K562 (cell line): ENCODE data around the gene ATXN7L2. TPM values are rescaled to one million over a fixed set of nuclear protein-coding genes. Genes with fewer than 3 reads are reported as not detected.

ENCODE experiments used
- ATAC-seq: fragments of 200-7000 bp; cut with Tn5 transposase; 3 replicates; pipeline ENCODE4 v1.9.1; 2020; ENCODE audit warnings: moderate library complexity
- BruUV-seq: library from RNA; stranded (reverse); fragments of 400-500 nt; replicated peaks from 2 replicates; lab custom pipeline; 2021; lab: Mats Ljungman, UMichigan
- CTCF ChIA-PET: fragments of 300-600 bp; formaldehyde crosslinking; extraction: SDS; loops from one replicate; lab custom pipeline; 2021; ENCODE audit warnings: low intra/inter-chr PET ratio; lab: Yijun Ruan, JAX
- POLR2A ChIA-PET: fragments of 300-600, 350-650 bp; sonication (Branson Sonifier 250); formaldehyde crosslinking; extraction: SDS; loops from one replicate; lab custom pipeline; 2021; ENCODE audit warnings: antibody characterized with exemption, inconsistent platforms; lab: Yijun Ruan, JAX
- DNase-seq, 4 experiments: peaks; one replicate each; pipeline versions ENCODE4 v3.0.0 to v3.0.0-alpha.2; 2011 to 2018; ENCODE audit warnings: low spot score in 3 of 4, mixed read lengths in 3 of 4; ENCODE audit errors: extremely low read depth in 1 of 4
- FAIRE-seq: peaks from 2 replicates; lab custom pipeline; 2011; peaks lifted over from hg19 to GRCh38; lab: Jason Lieb, UNC
- H2AFZ ChIP-seq: 2 replicates; pipeline ENCODE4 v1.6.0; 2011; ENCODE audit warnings: low read depth, low read length, control low read depth, inconsistent platforms
- H3K27ac ChIP-seq: fragments of 200-600 bp; 3 replicates; pipeline ENCODE4 v1.8.0; 2011; ENCODE audit warnings: low read depth, mild to moderate bottlenecking, control low read depth, inconsistent platforms, low read length, moderate library complexity, mixed read lengths; ENCODE audit errors: extremely low read depth
- H3K27me3 ChIP-seq, 2 experiments: fragments of 300-600 bp in 1 of 2; 2 replicates in 1 of 2; 3 replicates in 1 of 2; pipeline versions ENCODE4 v1.6.0 to v1.8.0; 2011; ENCODE audit warnings: inconsistent platforms in 2 of 2, low read length in 2 of 2, mild to moderate bottlenecking in 1 of 2, mixed read lengths in 1 of 2, moderate library complexity in 1 of 2; ENCODE audit not compliant: control insufficient read depth in 2 of 2, insufficient read depth in 2 of 2
- H3K36me3 ChIP-seq: fragments of 300-600 bp; 3 replicates; pipeline ENCODE4 v1.8.0; 2011; ENCODE audit warnings: mild to moderate bottlenecking, low read length, inconsistent platforms; ENCODE audit not compliant: control insufficient read depth, insufficient read depth
- H3K4me1 ChIP-seq, 2 experiments: fragments of 200-600 bp in 1 of 2; replicated peaks in 1 of 2; 2 replicates in 1 of 2; 3 replicates in 1 of 2; pipeline versions ENCODE4 v1.5.1 to v1.8.0; 2011; ENCODE audit warnings: inconsistent platforms in 2 of 2, low read length in 2 of 2, mild to moderate bottlenecking in 1 of 2, mixed read lengths in 1 of 2, moderate library complexity in 1 of 2; ENCODE audit not compliant: control insufficient read depth in 2 of 2, insufficient read depth in 2 of 2
- H3K4me2 ChIP-seq: 2 replicates; pipeline ENCODE4 v1.6.1; 2011; ENCODE audit warnings: low read length, control low read depth, inconsistent platforms, mixed read lengths; ENCODE audit not compliant: insufficient read depth
- H3K4me3 ChIP-seq: fragments of 200-600 bp; sonication (generic), shearing (Covaris generic); 2 replicates; pipeline ENCODE4 v1.5.1; 2016; ENCODE audit warnings: control low read depth, inconsistent platforms
- H3K79me2 ChIP-seq: fragments of 200-600 bp; 3 replicates; pipeline ENCODE4 v1.8.0; 2011; ENCODE audit warnings: low read length, inconsistent platforms; ENCODE audit not compliant: control insufficient read depth, insufficient read depth
- H3K9ac ChIP-seq, 2 experiments: 2 replicates each; pipeline versions ENCODE4 v1.6.0 to v1.6.1; 2011; ENCODE audit warnings: low read depth in 2 of 2, low read length in 2 of 2, control low read depth in 1 of 2, inconsistent platforms in 1 of 2, mild to moderate bottlenecking in 1 of 2, mixed read lengths in 1 of 2; ENCODE audit not compliant: insufficient read depth in 1 of 2
- H3K9me1 ChIP-seq: one replicate; pipeline ENCODE4 v1.6.0; 2011; ENCODE audit warnings: inconsistent platforms, mild to moderate bottlenecking, low read length, moderate library complexity; ENCODE audit not compliant: control insufficient read depth, insufficient read depth
- H3K9me3 ChIP-seq: replicated peaks from 2 replicates; pipeline ENCODE4 v1.5.1; 2011; ENCODE audit warnings: low read depth, low read length, inconsistent platforms; ENCODE audit not compliant: control insufficient read depth, insufficient read depth
- H4K20me1 ChIP-seq: replicated peaks from 2 replicates; pipeline ENCODE4 v1.6.1; 2011; ENCODE audit warnings: low read length, inconsistent platforms, mixed read lengths; ENCODE audit not compliant: control insufficient read depth, insufficient read depth
- FOS ChIP-seq: IDR thresholded peaks from 3 replicates; pipeline ENCODE4 v1.6.1; 2011; ENCODE audit not compliant: insufficient read length; ENCODE audit errors: extremely low read depth
- GABPA ChIP-seq: fragments of 200-800 bp; sonication (Bioruptor generic); conservative IDR thresholded peaks from 2 replicates; pipeline ENCODE4 v1.6.1; 2016; ENCODE audit warnings: low read depth, missing genetic modification characterization, missing compliant biosample characterization
- HDAC6 ChIP-seq: IDR thresholded peaks from 2 replicates; pipeline ENCODE4 v1.6.1; 2012; ENCODE audit warnings: low read depth, mild to moderate bottlenecking, control low read depth, inconsistent platforms, low read length, moderate library complexity
- MED1 ChIP-seq: sonication (generic); formaldehyde crosslinking; IDR thresholded peaks from 2 replicates; pipeline ENCODE4 v1.8.1; 2023; ENCODE audit warnings: missing genetic modification reagents, borderline replicate concordance
- NBN ChIP-seq: fragments of 450-650 bp; IDR thresholded peaks from 2 replicates; pipeline ENCODE4 v1.6.1; 2016; ENCODE audit warnings: low read depth, mild to moderate bottlenecking
- PATZ1 ChIP-seq: fragments of 250-450 bp; sonication (Bioruptor Pico); IDR thresholded peaks from 2 replicates; pipeline ENCODE4 v1.5.0; 2020; ENCODE audit warnings: mild to moderate bottlenecking, borderline replicate concordance
- PHB ChIP-seq: fragments of 250-450 bp; sonication (Bioruptor Pico); IDR thresholded peaks from 2 replicates; pipeline ENCODE4 v1.5.0; 2021
- PHTF2 ChIP-seq: fragments of 250-450 bp; sonication (Bioruptor Pico); IDR thresholded peaks from 2 replicates; pipeline ENCODE4 v1.5.0; 2021; ENCODE audit warnings: mild to moderate bottlenecking
- SMAD1 ChIP-seq: fragments of 150-350 bp; IDR thresholded peaks from 2 replicates; pipeline ENCODE4 v1.6.1; 2014; ENCODE audit warnings: low read length, low read depth; ENCODE audit not compliant: partially characterized antibody
- WHSC1 ChIP-seq: IDR thresholded peaks from one replicate; pipeline ENCODE4 v1.6.1; 2012; ENCODE audit warnings: low read length, control low read depth, inconsistent platforms
- ZNF589 ChIP-seq: fragments of 200-800 bp; sonication (Bioruptor generic); IDR thresholded peaks from 2 replicates; pipeline ENCODE4 v1.6.1; 2016; ENCODE audit warnings: low read depth, missing genetic modification characterization, missing compliant biosample characterization
- WGBS: fragments of 100-300 bp; shearing (Covaris generic); methylation state at CpG from one replicate; pipeline ENCODE4 v1.1.6; 2016; ENCODE audit warnings: low coverage, mixed read lengths; ENCODE audit not compliant: insufficient coverage; ENCODE audit errors: missing lambda C conversion rate; 5-methylcytosine and 5-hydroxymethylcytosine counted together
- in situ Hi-C: fragments of 300-500 bp; cut with MboI; formaldehyde crosslinking; loops from 4 replicates; pipeline ENCODE4 v1.15.0; 2018; ENCODE audit warnings: inconsistent platforms, mixed read lengths
- intact Hi-C: fragments of 100-400 bp; cut with micrococcal nuclease; formaldehyde crosslinking; loops from 2 replicates; pipeline ENCODE4 v1.14.2; 2022
- polyA plus RNA-seq, 8 experiments: library from polyadenylated mRNA; depleted of rRNA in 4 of 8; stranded (reverse) in 5 of 8; unstranded in 3 of 8; fragments of >200 nt; fragmentation: Nextera tagmentation in 2 of 8; fragmentation: Illumina TruSeq in 1 of 8; extraction: Ambion mirVana in 2 of 8; extraction: Trizol in 1 of 8; gene quantifications; 2 replicates each; pipeline versions ENCODE4 v1.2.1 to v1.2.3, GENCODE V29; 2011 to 2014; ENCODE audit warnings: inconsistent platforms in 1 of 8, missing spikeins in 1 of 8
- total RNA-seq, 7 experiments: library from RNA; depleted of rRNA in 6 of 7; stranded (reverse); fragments of >200 nt in 6 of 7; fragmentation: Illumina TruSeq in 2 of 7; extraction: Trizol in 2 of 7; gene quantifications; 2 replicates each; pipeline versions ENCODE4 v1.2.1 to v1.2.3, GENCODE V29; 2011 to 2021; ENCODE audit warnings: low replicate concordance in 1 of 7
- TF ChIP-seq, protein P1 (sequence below): fragments of 250-450 bp; sonication (Bioruptor Pico); IDR thresholded peaks from 2 replicates; pipeline ENCODE4 v1.8.0; 2022; ENCODE audit warnings: inconsistent platforms

ATXN7L2 gene
- total and polyA plus RNA-seq, 9 of the 15 experiments (the other 6 are each of a cell fraction or from before 2014, with no cell fraction given) = 0.21 to 10.4 (median 5.8) TPM

DNA sequence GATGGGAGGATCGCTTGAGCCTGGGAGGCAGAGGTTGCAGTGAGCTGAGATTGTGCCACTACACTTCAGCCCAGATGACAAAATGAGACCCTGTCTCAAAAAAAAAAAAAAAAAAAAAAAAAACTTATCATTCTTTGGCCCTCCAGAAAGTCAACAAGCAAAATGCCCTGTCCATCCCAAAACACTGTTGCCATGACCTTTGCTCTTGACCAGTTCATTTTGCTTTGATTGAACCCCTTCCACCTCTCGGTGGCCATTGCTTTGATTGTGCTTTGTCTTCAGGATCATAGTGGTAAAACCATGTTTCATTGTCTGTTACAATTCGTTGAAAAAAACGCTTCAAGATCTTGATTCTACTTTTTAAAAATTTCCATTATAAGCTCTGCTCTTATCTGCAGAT lies 25.9 kb upstream of the ATXN7L2 start (continued):
- no peak for TF ChIP-seq SMAD1
- no peak for TF ChIP-seq HDAC6
- TF ChIP-seq GABPA = no peak
- TF ChIP-seq MED1 (CRISPR knock-in tag) = no peak
- TF ChIP-seq FOS = no peak
- no peak for TF ChIP-seq WHSC1
- no peak for TF ChIP-seq ZNF589
- TF ChIP-seq NBN = no peak

DNA sequence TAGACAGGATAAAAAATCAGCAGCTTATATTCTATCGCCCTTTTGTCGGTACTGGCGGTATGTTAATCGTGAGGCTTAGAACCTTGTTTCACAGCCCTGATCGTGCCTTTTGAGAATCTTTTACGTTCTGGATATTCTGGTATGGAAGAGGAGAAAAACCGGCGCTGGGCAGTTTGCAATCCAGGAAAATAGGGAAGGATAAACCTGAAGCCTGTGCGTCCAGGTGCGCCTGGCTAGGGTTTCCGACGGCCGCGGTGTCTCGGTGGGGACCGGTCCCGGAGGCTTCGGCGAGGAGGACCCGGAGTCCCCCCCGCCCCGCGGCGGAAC lies 17.6 kb upstream of the ATXN7L2 start:
- Histone ChIP-seq H3K79me2 (no peaks in the 10 kb centered on the region), H3K9me3 (no peaks in the 10 kb centered on the region), H3K4me2 (peak overlapping the region; percentile 64; the same call in 1 of the 2 replicates), H4K20me1 (no peaks in the 10 kb centered on the region; the same call in 1 of the 2 replicates), H3K9ac (peak overlapping the region in 1 of 2 experiments; percentile 83; a peak in 3 of 4 replicates), H3K27ac (no peak overlapping the region), H3K4me3 (peak overlapping the region; percentile 38), H3K4me1 (peaks cover 0 to 11% of the 10 kb centered on the region in 2 experiments; a peak in 3 of 5 replicates), H3K27me3 (peaks cover 58 to 60% of the 10 kb centered on the region in 2 experiments), H3K36me3 (no peaks in the 10 kb centered on the region), H3K9me1 (no peaks in the 10 kb centered on the region), H2AFZ (peak overlapping the region; percentile 71)
- DNase-seq (peak in 1 of 4 experiments; percentile 7), ATAC-seq (no peak), FAIRE-seq (no peak)
- in situ Hi-C loops (no loop called here), intact Hi-C loops (no loop called here)
- WGBS = 13% methylated on average over 23 of the region's 24 CpGs
- ChIA-PET POLR2A (no interaction called here), CTCF (no interaction called here)
- no TSS peak for BruUV-seq
- TF ChIP-seq PHB (CRISPR knock-in tag) = no peak
- TF ChIP-seq PATZ1 (CRISPR knock-in tag) = no peak
- TF ChIP-seq, protein P1, sequence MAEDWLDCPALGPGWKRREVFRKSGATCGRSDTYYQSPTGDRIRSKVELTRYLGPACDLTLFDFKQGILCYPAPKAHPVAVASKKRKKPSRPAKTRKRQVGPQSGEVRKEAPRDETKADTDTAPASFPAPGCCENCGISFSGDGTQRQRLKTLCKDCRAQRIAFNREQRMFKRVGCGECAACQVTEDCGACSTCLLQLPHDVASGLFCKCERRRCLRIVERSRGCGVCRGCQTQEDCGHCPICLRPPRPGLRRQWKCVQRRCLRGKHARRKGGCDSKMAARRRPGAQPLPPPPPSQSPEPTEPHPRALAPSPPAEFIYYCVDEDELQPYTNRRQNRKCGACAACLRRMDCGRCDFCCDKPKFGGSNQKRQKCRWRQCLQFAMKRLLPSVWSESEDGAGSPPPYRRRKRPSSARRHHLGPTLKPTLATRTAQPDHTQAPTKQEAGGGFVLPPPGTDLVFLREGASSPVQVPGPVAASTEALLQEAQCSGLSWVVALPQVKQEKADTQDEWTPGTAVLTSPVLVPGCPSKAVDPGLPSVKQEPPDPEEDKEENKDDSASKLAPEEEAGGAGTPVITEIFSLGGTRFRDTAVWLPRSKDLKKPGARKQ (CRISPR knock-in tag) = peak; percentile 43; the same call in 1 of the 2 replicates
- no peak for TF ChIP-seq PHTF2 (CRISPR knock-in tag)
